Calu3 (cell line): ENCODE data around the gene TRMT10C. TPM values are rescaled to one million over a fixed set of nuclear protein-coding genes. Genes with fewer than 3 reads are reported as not detected.
"Not testable (repeated sequence)": the region's sequence is repeated elsewhere in the genome, so short reads cannot be mapped to it uniquely, and the experiment has no call there.

Experiments used
- BruUV-seq: library from RNA; stranded (reverse); fragments of 400-500 nt; replicated peaks from 2 replicates; lab custom pipeline; 2021; lab: Mats Ljungman, UMichigan
- CTCF ChIA-PET: fragments of 300-600 bp; sonication (Branson Sonifier 250); formaldehyde crosslinking; loops from one replicate; lab custom pipeline; 2022; ENCODE audit warnings: antibody characterized with exemption; lab: Charles Lee
- DNase-seq: peaks from one replicate; pipeline ENCODE4 v3.0.0; 2022
- H3K27ac Mint-ChIP-seq: one replicate; pipeline ENCODE4 v1.8.0; 2022; ENCODE audit warnings: mixed read lengths; ENCODE audit not compliant: unreplicated experiment
- H3K27me3 Mint-ChIP-seq: one replicate; pipeline ENCODE4 v1.8.0; 2022; ENCODE audit warnings: mixed read lengths; ENCODE audit not compliant: unreplicated experiment
- H3K36me3 Mint-ChIP-seq: one replicate; pipeline ENCODE4 v1.8.0; 2022; ENCODE audit warnings: mild to moderate bottlenecking, moderate library complexity, mixed read lengths; ENCODE audit not compliant: insufficient read depth, unreplicated experiment
- H3K4me1 Mint-ChIP-seq: one replicate; pipeline ENCODE4 v1.8.0; 2022; ENCODE audit warnings: mild to moderate bottlenecking, low read depth, mixed read lengths; ENCODE audit not compliant: unreplicated experiment
- H3K4me3 Mint-ChIP-seq: one replicate; pipeline ENCODE4 v1.8.0; 2022; ENCODE audit warnings: mild to moderate bottlenecking, low read depth, moderate library complexity, mixed read lengths; ENCODE audit not compliant: unreplicated experiment
- H3K9me3 Mint-ChIP-seq: one replicate; pipeline ENCODE4 v1.8.0; 2022; ENCODE audit warnings: low read depth, mixed read lengths; ENCODE audit not compliant: unreplicated experiment
- intact Hi-C: fragments of 100-400 bp; cut with micrococcal nuclease; formaldehyde crosslinking; loops from one replicate; pipeline ENCODE4 v1.10.0; 2022; ENCODE audit not compliant: unreplicated experiment
- total RNA-seq: library from RNA; stranded (reverse); gene quantifications from 2 replicates; pipeline ENCODE4 v1.2.3, GENCODE V29; 2022
- TF ChIP-seq, protein P1 (sequence below): fragments of 200-600 bp; IDR thresholded peaks from one replicate; pipeline ENCODE4 v1.8.0; 2022; ENCODE audit warnings: antibody characterized with exemption; ENCODE audit not compliant: unreplicated experiment

TRMT10C gene
- total RNA-seq, 1 experiment from 2014 or later, result 29.7 TPM

DNA sequence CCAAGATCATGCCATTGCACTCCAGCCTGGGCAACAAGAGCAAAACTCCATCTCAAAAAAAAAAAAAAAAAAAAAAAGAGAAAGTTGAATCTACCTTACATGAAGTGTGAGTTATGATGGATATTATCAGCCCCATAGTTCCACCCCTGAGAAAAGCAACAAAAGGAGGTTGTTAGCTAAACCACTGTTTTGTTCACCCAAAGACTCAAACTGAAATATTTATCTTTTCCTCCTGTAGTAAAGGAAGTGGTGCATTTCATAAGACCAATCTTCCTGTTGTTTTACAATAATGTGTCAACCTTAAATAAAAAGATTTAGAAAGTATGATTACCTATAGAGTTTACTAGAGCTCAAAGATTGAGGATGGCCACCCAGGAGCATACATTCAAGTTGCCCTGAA lies 18.7 kb upstream of the TRMT10C start:
- no peak for DNase-seq
- Mint-ChIP-seq H3K4me1 (no peaks in the 10 kb centered on the region), H3K9me3 (no peaks in the 10 kb centered on the region), H3K36me3 (no peaks in the 10 kb centered on the region), H3K4me3 (no peak overlapping the region), H3K27me3 (peaks cover 24% of the 10 kb centered on the region), H3K27ac (no peak overlapping the region)
- intact Hi-C loops, result no loop called here
- CTCF ChIA-PET, result no interaction called here
- TF ChIP-seq, protein P1, sequence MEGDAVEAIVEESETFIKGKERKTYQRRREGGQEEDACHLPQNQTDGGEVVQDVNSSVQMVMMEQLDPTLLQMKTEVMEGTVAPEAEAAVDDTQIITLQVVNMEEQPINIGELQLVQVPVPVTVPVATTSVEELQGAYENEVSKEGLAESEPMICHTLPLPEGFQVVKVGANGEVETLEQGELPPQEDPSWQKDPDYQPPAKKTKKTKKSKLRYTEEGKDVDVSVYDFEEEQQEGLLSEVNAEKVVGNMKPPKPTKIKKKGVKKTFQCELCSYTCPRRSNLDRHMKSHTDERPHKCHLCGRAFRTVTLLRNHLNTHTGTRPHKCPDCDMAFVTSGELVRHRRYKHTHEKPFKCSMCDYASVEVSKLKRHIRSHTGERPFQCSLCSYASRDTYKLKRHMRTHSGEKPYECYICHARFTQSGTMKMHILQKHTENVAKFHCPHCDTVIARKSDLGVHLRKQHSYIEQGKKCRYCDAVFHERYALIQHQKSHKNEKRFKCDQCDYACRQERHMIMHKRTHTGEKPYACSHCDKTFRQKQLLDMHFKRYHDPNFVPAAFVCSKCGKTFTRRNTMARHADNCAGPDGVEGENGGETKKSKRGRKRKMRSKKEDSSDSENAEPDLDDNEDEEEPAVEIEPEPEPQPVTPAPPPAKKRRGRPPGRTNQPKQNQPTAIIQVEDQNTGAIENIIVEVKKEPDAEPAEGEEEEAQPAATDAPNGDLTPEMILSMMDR, result no peak
- BruUV-seq, result no TSS peak

DNA sequence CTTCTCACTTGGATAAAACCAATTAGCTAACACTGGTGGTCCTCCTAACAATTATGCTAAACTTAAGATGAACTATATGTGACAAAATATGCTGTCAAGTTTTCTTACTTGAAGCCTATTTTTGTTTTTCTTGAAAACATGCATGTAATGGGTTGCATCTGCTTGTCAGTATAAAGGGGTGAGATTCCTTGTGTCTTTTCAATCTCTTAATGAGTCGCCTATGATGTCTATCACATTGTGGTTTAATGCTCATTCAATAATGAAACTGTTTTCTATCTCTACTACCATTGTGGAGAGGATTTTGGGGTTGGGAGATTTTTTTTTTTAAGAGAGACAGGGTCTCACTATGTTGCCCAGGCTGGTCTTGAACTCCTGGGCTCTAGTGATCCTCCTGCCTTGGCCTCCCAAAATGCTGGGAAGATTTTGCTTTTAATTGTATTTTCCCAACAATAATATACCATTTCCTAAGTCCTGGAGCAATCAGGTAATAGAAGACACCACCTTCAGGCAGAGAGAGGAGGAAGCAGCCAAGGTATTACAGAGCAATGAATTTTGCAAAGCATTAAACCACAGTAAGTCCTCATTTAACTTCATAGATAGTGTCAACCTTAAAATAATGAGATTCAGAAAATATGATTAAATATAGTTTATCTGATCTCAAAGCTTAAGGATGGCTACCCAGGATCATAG lies 17.4 kb upstream of the TRMT10C start:
- no peaks in the 10 kb centered on the region for H3K36me3 Mint-ChIP-seq
- BruUV-seq, result no TSS peak
- CTCF ChIA-PET, result no interaction called here
- no peaks in the 10 kb centered on the region for H3K9me3 Mint-ChIP-seq
- H3K27ac Mint-ChIP-seq, result no peak overlapping the region
- no peak overlapping the region for H3K4me3 Mint-ChIP-seq
- intact Hi-C loops, result no loop called here
- H3K27me3 Mint-ChIP-seq, result peaks cover 11% of the 10 kb centered on the region
- no peaks in the 10 kb centered on the region for H3K4me1 Mint-ChIP-seq
- TF ChIP-seq, protein P1, result no peak
- no peak for DNase-seq

DNA sequence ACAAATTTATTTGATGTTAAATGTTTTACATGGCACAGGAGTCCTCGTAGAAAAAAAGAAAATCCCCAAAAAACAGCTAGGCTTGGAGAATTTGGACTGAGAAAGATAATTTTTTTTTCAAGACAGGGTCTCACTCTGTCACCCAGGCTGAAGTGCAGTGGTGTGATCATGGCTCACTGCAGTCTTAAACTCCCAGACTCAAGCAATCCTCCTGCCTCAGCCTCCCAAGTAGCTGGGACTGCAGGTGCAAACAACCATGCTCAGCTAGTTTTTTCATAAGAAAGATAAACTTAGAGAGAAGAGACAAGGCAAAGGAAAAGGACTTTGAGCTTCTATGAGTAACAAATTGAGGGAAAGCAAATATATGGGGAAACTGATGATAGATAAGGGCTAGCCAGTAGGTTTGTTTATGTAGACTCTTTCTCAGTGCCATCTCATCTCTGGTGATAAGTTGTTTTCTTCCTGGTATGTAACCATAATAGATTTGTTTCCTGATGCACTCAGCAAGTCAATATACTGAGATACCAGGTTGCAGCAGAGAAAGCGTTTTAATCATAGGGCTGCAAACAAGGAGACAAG lies 13.1 kb upstream of the TRMT10C start:
- Mint-ChIP-seq H3K27me3 (no peaks in the 10 kb centered on the region), H3K4me1 (no peaks in the 10 kb centered on the region), H3K9me3 (no peaks in the 10 kb centered on the region), H3K36me3 (no peaks in the 10 kb centered on the region), H3K4me3 (no peak overlapping the region), H3K27ac (no peak overlapping the region)
- CTCF ChIA-PET, result no interaction called here
- DNase-seq, result no peak
- TF ChIP-seq, protein P1, result no peak
- no TSS peak for BruUV-seq
- intact Hi-C loops, result no loop called here

DNA sequence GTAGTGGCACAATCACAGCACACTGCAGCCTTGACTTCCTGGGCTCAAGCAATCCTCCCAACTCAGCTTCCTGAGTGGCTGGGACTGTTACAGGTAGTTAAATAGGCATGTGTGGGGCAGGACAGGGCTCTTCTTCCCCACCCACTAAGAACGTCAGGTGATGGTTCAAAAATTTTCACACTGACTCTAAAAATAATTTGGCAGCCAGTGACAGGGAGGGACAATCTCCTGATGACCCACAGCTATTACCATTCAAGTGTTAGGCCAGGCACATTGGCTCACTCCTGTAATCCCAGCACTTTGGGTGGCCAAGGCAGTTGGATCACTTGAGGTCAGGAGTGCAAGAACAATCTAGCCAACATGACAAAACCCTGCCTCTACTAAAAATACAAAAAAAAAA lies 12.2 kb upstream of the TRMT10C start:
- no peak for DNase-seq
- Mint-ChIP-seq H3K27ac (no peak overlapping the region), H3K4me3 (no peak overlapping the region), H3K4me1 (no peaks in the 10 kb centered on the region), H3K27me3 (no peaks in the 10 kb centered on the region), H3K36me3 (no peaks in the 10 kb centered on the region), H3K9me3 (no peaks in the 10 kb centered on the region)
- CTCF ChIA-PET, result no interaction called here
- intact Hi-C loops, result no loop called here
- TF ChIP-seq, protein P1, result no peak
- BruUV-seq, result no TSS peak

DNA sequence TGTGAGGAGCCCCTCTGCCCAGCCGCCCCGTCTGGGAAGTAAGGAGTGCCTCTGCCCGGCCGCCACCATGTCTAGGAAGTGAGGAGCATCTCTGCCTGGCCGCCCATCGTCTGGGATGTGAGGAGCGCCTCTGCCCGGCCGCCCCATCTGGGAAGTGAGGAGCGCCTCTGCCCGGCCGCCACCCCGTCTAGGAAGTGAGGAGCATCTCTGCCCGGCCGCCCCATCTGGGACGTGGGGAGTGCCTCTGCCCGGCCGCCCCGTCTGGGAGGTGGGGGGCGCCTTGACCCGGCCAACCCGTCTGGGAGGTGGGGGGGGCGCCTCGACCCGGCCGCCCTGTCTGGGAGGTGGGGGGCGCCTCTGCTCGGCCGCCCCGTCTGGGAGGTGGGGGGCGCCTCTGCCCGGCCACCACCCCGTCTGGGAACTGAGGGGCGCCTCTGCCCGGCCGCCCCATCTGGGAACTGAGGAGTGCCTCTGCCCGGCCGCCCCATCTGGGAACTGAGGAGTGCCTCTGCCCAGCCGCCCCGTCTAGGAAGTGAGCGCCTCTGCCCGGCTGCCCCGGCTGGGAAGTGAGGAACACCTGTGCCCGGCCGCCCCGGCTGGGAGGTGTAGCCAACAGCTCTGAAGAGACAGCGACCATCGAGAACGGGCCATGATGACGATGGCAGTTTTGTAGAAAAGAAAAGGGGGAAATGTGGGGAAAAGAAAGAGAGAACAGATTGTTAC lies 10.1 kb upstream of the TRMT10C start:
- H3K27me3 Mint-ChIP-seq, H3K9me3 Mint-ChIP-seq, intact Hi-C loops, H3K4me3 Mint-ChIP-seq, DNase-seq, H3K36me3 Mint-ChIP-seq, BruUV-seq, H3K4me1 Mint-ChIP-seq, H3K27ac Mint-ChIP-seq, CTCF ChIA-PET: not testable (repeated sequence)

DNA sequence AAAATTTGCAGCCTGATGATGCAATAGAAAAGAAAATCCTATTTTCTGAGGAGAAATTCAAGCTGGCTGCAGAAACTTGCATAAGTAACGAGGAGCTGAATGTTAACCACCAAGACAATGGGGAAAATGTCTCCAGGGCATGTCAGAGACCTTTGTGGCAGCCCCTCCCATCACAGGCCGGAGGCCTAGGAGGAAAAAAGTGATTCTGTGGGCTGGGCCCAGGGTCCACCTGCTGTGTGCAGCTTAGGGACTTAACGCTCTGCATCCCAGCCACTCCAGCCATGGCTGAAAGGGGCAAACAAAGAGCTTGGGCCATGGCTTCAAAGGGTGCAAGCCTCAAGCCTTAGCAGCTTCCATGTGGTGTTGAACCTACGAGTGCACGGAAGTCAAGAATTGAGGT lies 8.3 kb upstream of the TRMT10C start:
- H3K27ac Mint-ChIP-seq, BruUV-seq, H3K9me3 Mint-ChIP-seq, DNase-seq, H3K4me1 Mint-ChIP-seq, H3K36me3 Mint-ChIP-seq, intact Hi-C loops, H3K4me3 Mint-ChIP-seq, H3K27me3 Mint-ChIP-seq, CTCF ChIA-PET: not testable (repeated sequence)
